Astrocyte (in vitro differentiated cells and primary cell): ENCODE results near the gene RNF26. TPM values are rescaled to one million over a fixed set of nuclear protein-coding genes. Genes with fewer than 3 reads are reported as not detected.

Experiments used
- DNase-seq: peaks from one replicate; pipeline ENCODE4 v3.0.0-alpha.2; 2010; ENCODE audit warnings: low read depth
- FAIRE-seq: peaks from 2 replicates; lab custom pipeline; 2011; peaks lifted over from hg19 to GRCh38; lab: Jason Lieb, UNC
- H2AFZ ChIP-seq: 2 replicates; pipeline ENCODE4 v1.6.0; 2012; ENCODE audit warnings: low read depth, low read length, inconsistent platforms
- H3K27ac ChIP-seq: 2 replicates; pipeline ENCODE4 v1.5.1; 2011; ENCODE audit warnings: low read depth, low read length, inconsistent platforms
- H3K27me3 ChIP-seq: 2 replicates; pipeline ENCODE4 v1.6.0; 2011; ENCODE audit warnings: low read length, inconsistent platforms; ENCODE audit not compliant: insufficient read depth
- H3K36me3 ChIP-seq: 2 replicates; pipeline ENCODE4 v1.5.1; 2011; ENCODE audit warnings: low read length, inconsistent platforms; ENCODE audit not compliant: insufficient read depth
- H3K4me1 ChIP-seq: 2 replicates; pipeline ENCODE4 v1.5.1; 2011; ENCODE audit warnings: low read length, inconsistent platforms; ENCODE audit not compliant: insufficient read depth
- H3K4me2 ChIP-seq: 2 replicates; pipeline ENCODE4 v1.6.0; 2012; ENCODE audit warnings: low read length, inconsistent platforms
- H3K4me3 ChIP-seq: 2 replicates; pipeline ENCODE4 v1.5.1; 2011; ENCODE audit warnings: low read depth, mild to moderate bottlenecking, low read length, inconsistent platforms; ENCODE audit not compliant: insufficient read depth
- H3K79me2 ChIP-seq: 2 replicates; pipeline ENCODE4 v1.6.0; 2012; ENCODE audit warnings: mild to moderate bottlenecking, low read length, inconsistent platforms; ENCODE audit not compliant: insufficient read depth
- H3K9ac ChIP-seq: 2 replicates; pipeline ENCODE4 v1.6.0; 2012; ENCODE audit warnings: mild to moderate bottlenecking, low read length, inconsistent platforms
- H3K9me3 ChIP-seq: 2 replicates; pipeline ENCODE4 v1.5.1; 2012; ENCODE audit warnings: low read depth, mild to moderate bottlenecking, low read length, inconsistent platforms; ENCODE audit not compliant: insufficient read depth
- H4K20me1 ChIP-seq: 2 replicates; pipeline ENCODE4 v1.6.0; 2012; ENCODE audit warnings: low read length, inconsistent platforms; ENCODE audit not compliant: insufficient read depth
- H3K27ac Mint-ChIP-seq: one replicate; pipeline ENCODE4 v1.8.0; 2021; ENCODE audit warnings: mild to moderate bottlenecking, mixed read lengths; ENCODE audit not compliant: unreplicated experiment
- H3K27me3 Mint-ChIP-seq: one replicate; pipeline ENCODE4 v1.8.0; 2021; ENCODE audit warnings: low read depth, mixed read lengths; ENCODE audit not compliant: unreplicated experiment
- H3K36me3 Mint-ChIP-seq: one replicate; pipeline ENCODE4 v1.8.0; 2021; ENCODE audit warnings: low read depth, mixed read lengths; ENCODE audit not compliant: unreplicated experiment
- H3K4me1 Mint-ChIP-seq: one replicate; pipeline ENCODE4 v1.8.0; 2021; ENCODE audit warnings: low read depth, mixed read lengths; ENCODE audit not compliant: unreplicated experiment
- H3K4me3 Mint-ChIP-seq: one replicate; pipeline ENCODE4 v1.8.0; 2021; ENCODE audit warnings: mild to moderate bottlenecking, moderate library complexity, mixed read lengths; ENCODE audit not compliant: unreplicated experiment
- H3K9me3 Mint-ChIP-seq: one replicate; pipeline ENCODE4 v1.8.0; 2021; ENCODE audit warnings: mild to moderate bottlenecking, mixed read lengths; ENCODE audit not compliant: unreplicated experiment
- CTCF ChIP-seq: IDR thresholded peaks from 2 replicates; pipeline ENCODE4 v1.5.1; 2011; ENCODE audit warnings: low read depth, mild to moderate bottlenecking, inconsistent platforms, low read length, moderate library complexity; ENCODE audit not compliant: insufficient read depth
- EZH2 ChIP-seq: IDR thresholded peaks from 2 replicates; pipeline ENCODE4 v1.6.1; 2012; ENCODE audit warnings: mild to moderate bottlenecking, low read length, inconsistent platforms; ENCODE audit not compliant: insufficient read depth
- total RNA-seq: library from RNA; stranded (reverse); gene quantifications from 2 replicates; pipeline ENCODE4 v1.2.1, GENCODE V29; 2021

The RNF26 gene
- total RNA-seq, 1 donor from 2014 or later = 31.8 TPM

- H3K9ac ChIP-seq = no peak overlapping the region
- H2AFZ ChIP-seq = no peak overlapping the region
- FAIRE-seq = no peak
- TF ChIP-seq CTCF (no peak), EZH2 (no peak)
- H3K27me3 ChIP-seq = peaks cover 17% of the 10 kb centered on the region
- no peak overlapping the region for H3K4me3 ChIP-seq
- no peaks in the 10 kb centered on the region for H4K20me1 ChIP-seq
- peaks cover 9% of the 10 kb centered on the region for H3K4me1 ChIP-seq
- H3K79me2 ChIP-seq = no peaks in the 10 kb centered on the region
- no peaks in the 10 kb centered on the region for H3K4me1 Mint-ChIP-seq
- H3K4me3 Mint-ChIP-seq = no peak overlapping the region
- H3K9me3 ChIP-seq = no peaks in the 10 kb centered on the region
- no peak for DNase-seq
- H3K4me2 ChIP-seq = no peak overlapping the region
- H3K36me3 Mint-ChIP-seq = peaks cover 2% of the 10 kb centered on the region
- H3K27ac Mint-ChIP-seq = no peak overlapping the region
- H3K27ac ChIP-seq = no peak overlapping the region
- no peaks in the 10 kb centered on the region for H3K36me3 ChIP-seq
- peaks cover 61% of the 10 kb centered on the region for H3K27me3 Mint-ChIP-seq
- H3K9me3 Mint-ChIP-seq = peaks cover 2% of the 10 kb centered on the region
Measured at GRCh38 chr11:119344291-119345010, 10.1 kb downstream of the RNF26 start.

- FAIRE-seq (no peak), DNase-seq (no peak)
- peaks cover 3% of the 10 kb centered on the region for H3K4me1 ChIP-seq
- H3K36me3 ChIP-seq = no peaks in the 10 kb centered on the region
- H3K27me3 Mint-ChIP-seq = peaks cover 67% of the 10 kb centered on the region
- H3K9ac ChIP-seq = no peak overlapping the region
- TF ChIP-seq EZH2 (no peak), CTCF (no peak)
- H3K36me3 Mint-ChIP-seq = peaks cover 2% of the 10 kb centered on the region
- no peaks in the 10 kb centered on the region for H3K9me3 ChIP-seq
- no peak overlapping the region for H3K4me3 ChIP-seq
- no peaks in the 10 kb centered on the region for H4K20me1 ChIP-seq
- peaks cover 21% of the 10 kb centered on the region for H3K27me3 ChIP-seq
- H3K27ac ChIP-seq = no peak overlapping the region
- no peak overlapping the region for H3K27ac Mint-ChIP-seq
- H3K9me3 Mint-ChIP-seq = peaks cover 2% of the 10 kb centered on the region
- no peak overlapping the region for H2AFZ ChIP-seq
- H3K4me1 Mint-ChIP-seq = no peaks in the 10 kb centered on the region
- H3K79me2 ChIP-seq = no peaks in the 10 kb centered on the region
- no peak overlapping the region for H3K4me2 ChIP-seq
- no peak overlapping the region for H3K4me3 Mint-ChIP-seq
Measured at GRCh38 chr11:119345685-119346084, 11.4 kb downstream of the RNF26 start.

- H3K27ac ChIP-seq = no peak within 1 kb of the TSS
- peaks cover 69% of the 10 kb centered on the region for H3K27me3 Mint-ChIP-seq
- H3K27ac Mint-ChIP-seq = no peak within 1 kb of the TSS
- no peaks in the 10 kb centered on the region for H3K9me3 Mint-ChIP-seq
- no peaks in the 10 kb centered on the region for H3K36me3 ChIP-seq
- no peak within 1 kb of the TSS for H2AFZ ChIP-seq
- no peak within 1 kb of the TSS for H3K9ac ChIP-seq
- H3K27me3 ChIP-seq = peaks cover 19% of the 10 kb centered on the region
- no peaks in the 10 kb centered on the region for H3K4me1 Mint-ChIP-seq
- no peak within 1 kb of the TSS for H3K4me3 ChIP-seq
- no peaks in the 10 kb centered on the region for H3K36me3 Mint-ChIP-seq
- FAIRE-seq (no peak), DNase-seq (no peak)
- H3K9me3 ChIP-seq = no peaks in the 10 kb centered on the region
- H3K4me2 ChIP-seq = no peak within 1 kb of the TSS
- no peaks in the 10 kb centered on the region for H4K20me1 ChIP-seq
- no peaks in the 10 kb centered on the region for H3K4me1 ChIP-seq
- H3K79me2 ChIP-seq = no peaks in the 10 kb centered on the region
- no peak within 1 kb of the TSS for H3K4me3 Mint-ChIP-seq
- TF ChIP-seq CTCF = no peak
- no peak for TF ChIP-seq EZH2
Measured at GRCh38 chr11:119346605-119347004, 12.3 kb downstream of the RNF26 start, which contains the start of gene MFRP. Gene MFRP (minus strand): TSS chr11:119346705. CDS start chr11:119346513, 192 bp downstream.
